NCI-H1092 treated with DMSO at 0.1 percent for 48 hours (cell line): ENCODE measurements around the gene NAA38.
"Not testable (repeated sequence)": the region's sequence is repeated elsewhere in the genome, so short reads cannot be mapped to it uniquely, and the experiment has no call there.

Experiments
- DNase-seq: peaks from one replicate; lab custom pipeline; 2025; lab: John Stamatoyannopoulos, UW

NAA38 gene

GRCh38 chr17:7881276-7882054 is 24.1 kb upstream of the NAA38 start:
- DNase-seq = peak; percentile 89

GRCh38 chr17:7880076-7880868 is 22.9 kb upstream of the NAA38 start:
- no peak for DNase-seq

DNA sequence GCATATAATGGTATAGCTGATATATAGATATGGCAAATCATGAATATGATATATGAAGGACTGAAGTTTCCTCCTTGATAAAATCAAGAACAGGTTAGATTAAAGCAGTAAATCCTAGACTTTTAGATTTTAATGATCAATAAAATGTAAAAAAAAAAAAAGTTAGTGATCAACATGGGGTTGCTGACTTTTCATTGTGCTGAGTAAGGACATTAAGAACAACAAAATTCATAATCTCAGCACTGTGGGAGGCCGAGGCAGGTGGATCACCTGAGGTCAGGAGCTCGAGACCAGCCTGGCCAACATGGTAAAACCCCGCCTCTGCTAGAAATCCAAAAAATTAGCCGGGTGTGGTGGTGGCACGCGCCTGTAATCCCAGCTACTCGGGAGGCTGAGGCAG is 20.9 kb upstream of the NAA38 start:
- no peak for DNase-seq

DNA sequence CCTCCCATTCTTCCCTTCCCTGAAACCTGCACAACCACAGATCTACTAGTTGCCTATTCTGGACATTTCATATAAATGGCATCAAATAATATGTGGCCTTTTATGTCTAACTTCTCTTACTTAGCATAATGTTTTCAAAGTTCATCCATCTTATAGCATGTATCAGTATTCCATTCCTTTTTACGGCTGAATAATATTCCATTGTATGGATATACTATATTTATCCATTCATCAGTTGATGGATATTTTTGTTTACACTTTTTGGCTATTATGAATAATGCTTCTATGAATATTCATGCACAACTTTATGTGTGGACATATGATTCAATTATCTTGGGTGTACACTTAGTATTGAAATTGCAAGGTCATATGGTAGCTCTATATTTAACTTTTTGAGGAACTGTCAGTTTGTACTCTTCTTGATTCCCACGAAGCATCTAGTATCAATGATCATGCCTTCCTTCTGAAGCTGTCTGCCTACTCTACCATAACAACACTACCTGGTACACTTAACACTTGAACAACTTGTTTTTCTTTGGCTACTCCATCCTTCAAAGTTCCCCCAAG is 18.5 kb upstream of the NAA38 start:
- no peak for DNase-seq

GRCh38 chr17:7873051-7873450 is 15.7 kb upstream of the NAA38 start:
- no peak for DNase-seq

DNA sequence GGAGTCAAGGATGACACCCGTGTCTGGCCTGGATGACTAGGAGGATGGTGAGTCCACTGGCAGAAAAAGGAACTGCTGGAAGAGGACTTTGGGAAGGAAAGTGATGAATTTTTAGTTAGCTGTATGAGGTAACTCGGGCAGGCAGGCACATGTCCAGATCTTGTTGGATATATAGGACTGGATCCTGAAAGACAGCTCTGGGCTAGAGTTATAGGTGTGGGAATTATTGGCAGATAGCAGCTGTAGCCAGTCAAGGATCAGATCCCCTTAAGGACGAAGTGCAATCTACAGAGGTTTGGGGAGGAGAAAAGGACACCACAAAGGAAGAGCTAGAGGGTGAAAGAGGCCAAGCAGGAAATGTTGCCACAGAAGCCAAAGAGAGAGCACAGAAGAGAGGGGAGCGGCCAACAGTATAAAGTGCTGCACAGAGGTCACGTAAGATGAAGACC is 10.5 kb upstream of the NAA38 start:
- DNase-seq = no peak

DNA sequence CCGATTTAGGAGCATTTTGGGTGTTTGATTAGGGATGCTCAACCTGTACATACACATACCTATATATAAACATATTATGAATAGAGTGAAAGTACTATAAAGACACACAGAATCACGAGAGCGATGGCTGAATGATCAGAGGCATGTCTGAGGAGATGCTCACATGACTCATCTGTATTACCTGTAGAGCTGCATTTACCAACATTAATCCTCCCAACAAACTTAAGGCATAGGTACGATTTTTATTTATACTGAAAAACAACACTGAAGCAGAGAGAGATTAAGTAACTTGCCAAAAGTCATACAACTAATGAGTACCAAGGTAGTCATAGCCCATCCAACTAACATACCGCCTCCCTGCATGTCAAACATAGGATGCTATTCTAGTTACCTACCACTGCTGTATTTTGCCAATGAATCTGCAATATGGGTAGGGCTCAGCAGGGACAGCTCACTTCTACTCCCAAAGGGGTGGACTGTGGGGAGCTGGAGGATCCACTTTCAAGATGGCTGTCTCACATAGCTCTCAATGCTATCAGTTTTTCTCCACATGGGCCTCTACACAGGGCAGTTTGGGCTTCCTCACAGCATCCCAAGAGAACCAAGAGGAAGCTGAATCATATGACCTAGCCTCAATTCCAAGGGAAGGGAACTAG is 7.8 kb upstream of the NAA38 start:
- no peak for DNase-seq

- not testable (repeated sequence) for DNase-seq
Measured at GRCh38 chr17:7864384-7864783, 7.0 kb upstream of the NAA38 start.

DNA sequence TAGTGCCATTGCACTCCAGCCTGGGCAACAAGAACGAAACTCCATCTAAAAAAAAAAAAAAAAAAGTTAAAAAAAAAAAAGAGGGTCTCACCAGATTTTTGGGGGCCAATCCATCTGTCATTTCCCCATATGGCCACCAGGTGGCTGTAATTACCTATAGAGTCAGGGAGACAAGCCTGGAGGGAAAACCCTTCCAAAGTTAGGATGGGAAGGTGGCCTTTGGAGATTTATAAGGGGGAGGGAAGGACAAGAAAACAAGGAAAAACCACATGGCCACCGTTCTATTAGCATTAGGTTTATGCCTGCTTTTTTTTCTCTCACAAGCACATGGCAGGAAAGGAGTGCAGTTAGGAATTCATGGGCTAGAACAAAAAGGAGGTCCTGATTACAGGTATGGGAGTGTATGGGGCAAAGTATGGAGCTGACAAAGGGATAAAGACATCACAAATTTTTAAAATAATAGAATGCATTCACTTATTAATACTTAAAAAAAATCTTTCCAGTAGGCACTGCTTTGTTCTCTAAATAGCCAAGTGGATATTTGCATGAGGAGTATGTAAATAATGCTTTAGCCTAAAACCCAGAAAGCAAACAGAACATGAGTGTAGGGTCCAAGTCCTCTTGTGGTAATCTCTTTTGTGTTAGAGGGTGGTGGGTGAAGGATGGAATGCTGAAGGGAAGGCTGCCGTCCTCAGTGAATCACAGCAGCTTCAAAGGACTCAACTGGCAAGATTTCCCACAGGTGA is 5.5 kb upstream of the NAA38 start:
- DNase-seq = peak; percentile 36

- no peak for DNase-seq
Measured at GRCh38 chr17:7859028-7859427, 1.7 kb upstream of the NAA38 start.

DNA sequence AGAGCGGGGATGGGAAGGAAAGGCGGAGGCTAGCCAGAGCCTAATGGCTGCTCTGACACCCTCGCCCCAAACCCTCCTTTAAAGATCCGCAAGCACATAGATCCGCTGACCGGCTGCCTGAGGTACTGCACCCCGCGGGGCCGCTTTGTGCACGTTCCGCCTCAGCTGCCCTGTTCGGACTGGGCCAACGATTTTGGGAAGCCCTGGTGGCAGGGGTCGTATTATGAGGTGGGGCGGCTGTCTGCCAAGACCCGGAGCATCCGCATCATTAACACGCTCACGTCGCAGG is 1.1 kb upstream of the NAA38 start:
- no peak for DNase-seq

DNA sequence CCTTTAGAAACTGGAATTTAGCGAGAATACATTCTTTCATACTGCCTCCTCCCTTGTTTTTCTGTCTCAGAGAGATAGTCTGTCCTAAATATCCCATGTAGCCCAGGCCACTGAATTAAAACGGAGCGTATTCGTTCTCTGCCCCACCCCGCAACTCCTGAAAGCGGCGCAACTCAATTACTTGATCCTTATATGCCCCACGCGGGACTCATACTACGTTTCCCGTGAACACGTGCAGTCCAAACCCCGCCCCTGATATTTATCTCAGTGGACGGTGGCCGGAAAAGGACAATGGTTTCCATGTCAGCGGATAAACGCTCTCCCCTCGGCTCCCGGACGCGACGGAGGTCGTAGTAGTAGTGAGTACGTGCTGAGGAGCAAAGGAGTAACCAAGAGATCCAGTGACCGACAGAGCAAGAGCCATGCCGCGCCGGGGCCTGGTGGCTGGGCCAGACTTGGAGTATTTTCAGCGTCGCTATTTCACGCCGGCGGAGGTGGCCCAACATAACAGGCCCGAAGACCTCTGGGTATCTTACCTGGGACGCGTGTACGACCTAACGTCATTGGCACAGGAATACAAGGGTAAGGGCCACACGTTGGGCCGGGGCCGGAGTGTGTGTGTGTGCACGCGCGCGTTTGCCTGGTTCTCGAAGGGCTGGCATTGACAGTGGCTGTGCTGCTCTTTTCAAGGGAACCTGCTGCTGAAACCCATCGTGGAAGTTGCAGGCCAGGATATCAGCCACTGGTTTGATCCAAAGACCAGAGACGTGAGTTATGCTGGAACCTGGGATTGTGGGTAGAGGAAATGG is 558 bp upstream of the NAA38 start, which contains the start of gene CYB5D1:
TSS of gene CYB5D1 (plus strand) at position 291 of the 809 bp plus-strand sequence. CDS start at position 423, 132 bp downstream.
- DNase-seq = peak; percentile 95

GRCh38 chr17:7856011-7856810 is 1.1 kb downstream of the NAA38 start:
- DNase-seq = no peak

DNA sequence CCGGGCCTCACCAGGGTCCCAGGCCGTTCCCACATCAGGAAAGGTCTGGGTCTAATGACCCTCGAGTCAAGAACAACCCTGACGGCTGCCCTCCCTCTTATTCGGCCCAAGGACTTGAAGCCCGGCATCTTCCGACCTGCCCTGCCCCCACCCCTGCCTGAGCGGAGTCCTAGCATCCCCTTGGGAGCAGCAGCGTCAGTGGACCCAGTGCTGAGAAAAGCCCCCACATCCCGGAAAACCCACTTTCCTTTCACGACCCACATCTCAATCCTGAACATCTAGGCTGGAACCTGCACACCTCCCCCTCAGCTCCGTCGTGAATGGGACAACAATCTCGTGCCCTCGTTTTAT is 1.7 kb downstream of the NAA38 start:
- DNase-seq = no peak

GRCh38 chr17:7854851-7855659 is 2.3 kb downstream of the NAA38 start, which contains the start of gene TMEM88:
TSS of gene TMEM88 (plus strand) at chr17:7855066. CDS start at chr17:7855075, 9 bp downstream.
- DNase-seq = no peak

DNA sequence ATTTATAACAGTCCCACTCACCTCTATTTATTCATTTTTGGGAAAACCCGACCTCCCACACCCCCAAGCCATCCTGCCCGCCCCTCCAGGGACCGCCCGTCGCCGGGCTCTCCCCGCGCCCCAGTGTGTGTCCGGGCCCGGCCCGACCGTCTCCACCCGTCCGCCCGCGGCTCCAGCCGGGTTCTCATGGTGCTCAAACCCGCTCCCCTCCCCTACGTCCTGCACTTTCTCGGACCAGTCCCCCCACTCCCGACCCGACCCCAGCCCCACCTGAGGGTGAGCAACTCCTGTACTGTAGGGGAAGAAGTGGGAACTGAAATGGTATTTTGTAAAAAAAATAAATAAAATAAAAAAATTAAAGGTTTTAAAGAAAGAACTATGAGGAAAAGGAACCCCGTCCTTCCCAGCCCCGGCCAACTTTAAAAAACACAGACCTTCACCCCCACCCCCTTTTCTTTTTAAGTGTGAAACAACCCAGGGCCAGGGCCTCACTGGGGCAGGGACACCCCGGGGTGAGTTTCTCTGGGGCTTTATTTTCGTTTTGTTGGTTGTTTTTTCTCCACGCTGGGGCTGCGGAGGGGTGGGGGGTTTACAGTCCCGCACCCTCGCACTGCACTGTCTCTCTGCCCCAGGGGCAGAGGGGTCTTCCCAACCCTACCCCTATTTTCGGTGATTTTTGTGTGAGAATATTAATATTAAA is 3.1 kb downstream of the NAA38 start:
- no peak for DNase-seq

DNA sequence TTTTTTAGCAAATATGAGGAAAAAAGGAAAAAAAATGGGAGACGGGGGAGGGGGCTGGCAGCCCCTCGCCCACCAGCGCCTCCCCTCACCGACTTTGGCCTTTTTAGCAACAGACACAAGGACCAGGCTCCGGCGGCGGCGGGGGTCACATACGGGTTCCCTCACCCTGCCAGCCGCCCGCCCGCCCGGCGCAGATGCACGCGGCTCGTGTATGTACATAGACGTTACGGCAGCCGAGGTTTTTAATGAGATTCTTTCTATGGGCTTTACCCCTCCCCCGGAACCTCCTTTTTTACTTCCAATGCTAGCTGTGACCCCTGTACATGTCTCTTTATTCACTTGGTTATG is 3.7 kb downstream of the NAA38 start:
- DNase-seq = no peak

- no peak for DNase-seq
Measured at GRCh38 chr17:7852919-7853690, 4.3 kb downstream of the NAA38 start.
